ENCODE results near the gene AFAP1.

AFAP1 gene

GRCh38 chr4:7817877-7818398 lies 121.7 kb downstream of the AFAP1 start:
- no peak for DNase-seq

- DNase-seq, result no peak
Measured at GRCh38 chr4:7816771-7817170, 122.9 kb downstream of the AFAP1 start.

DNA sequence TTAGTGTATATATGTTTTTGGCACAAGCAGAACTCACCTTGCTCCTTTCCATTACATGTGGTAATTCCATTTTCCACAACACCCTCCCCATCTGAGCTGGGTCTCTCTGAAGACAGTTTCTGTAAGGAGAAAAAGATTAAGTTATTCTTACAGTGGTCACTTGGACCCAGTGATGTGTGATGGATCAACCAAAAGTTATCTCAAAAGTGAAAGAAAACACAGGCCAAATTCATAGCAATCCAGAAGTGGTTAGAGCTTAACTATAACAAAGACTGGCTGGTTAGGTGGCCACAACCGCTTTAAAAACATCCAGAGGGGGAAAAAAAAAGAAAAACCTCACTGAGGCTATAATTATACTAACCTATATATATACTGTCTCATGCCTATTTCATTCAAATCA lies 123.7 kb downstream of the AFAP1 start:
- no peak for DNase-seq

DNA sequence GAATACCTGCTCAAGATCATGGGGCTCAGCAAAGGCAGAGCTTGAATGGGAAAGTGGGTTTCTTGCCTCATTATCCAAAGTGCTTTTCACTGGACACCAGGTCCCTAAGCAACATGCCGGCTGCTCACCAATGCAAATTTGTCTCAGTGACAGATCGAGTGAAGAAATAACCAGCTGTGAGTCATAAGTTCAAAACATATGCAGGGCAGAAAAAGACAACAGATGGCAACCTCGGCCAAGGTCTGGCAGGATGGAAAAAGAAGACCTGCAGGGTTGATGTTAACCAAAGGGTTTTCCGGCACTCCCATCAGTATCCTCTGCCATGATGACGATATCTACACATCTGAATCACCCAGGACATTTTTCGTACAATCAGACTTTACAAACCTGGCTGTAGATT lies 124.1 kb downstream of the AFAP1 start:
- no peak for DNase-seq

GRCh38 chr4:7814451-7814850 lies 125.2 kb downstream of the AFAP1 start:
- DNase-seq, result no peak

DNA sequence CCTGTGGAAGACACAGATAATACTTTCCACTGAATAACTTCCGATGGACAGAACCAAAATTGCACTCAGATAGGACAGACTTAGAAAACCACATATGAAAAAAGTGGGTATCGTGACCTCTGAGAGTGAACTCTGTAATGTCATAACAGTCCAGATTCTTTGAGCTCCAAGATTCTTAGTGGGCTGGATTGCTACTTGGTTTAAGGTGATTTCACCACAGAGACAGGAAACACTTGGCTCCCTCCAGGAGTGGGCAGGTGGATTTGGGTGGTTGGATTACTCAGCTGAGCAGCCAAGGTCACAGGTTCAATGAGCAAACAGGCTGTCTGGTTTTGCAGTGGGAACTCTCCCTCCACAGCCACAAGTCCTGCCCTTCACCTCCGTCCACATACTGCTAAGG lies 126.0 kb downstream of the AFAP1 start:
- no peak for DNase-seq

DNA sequence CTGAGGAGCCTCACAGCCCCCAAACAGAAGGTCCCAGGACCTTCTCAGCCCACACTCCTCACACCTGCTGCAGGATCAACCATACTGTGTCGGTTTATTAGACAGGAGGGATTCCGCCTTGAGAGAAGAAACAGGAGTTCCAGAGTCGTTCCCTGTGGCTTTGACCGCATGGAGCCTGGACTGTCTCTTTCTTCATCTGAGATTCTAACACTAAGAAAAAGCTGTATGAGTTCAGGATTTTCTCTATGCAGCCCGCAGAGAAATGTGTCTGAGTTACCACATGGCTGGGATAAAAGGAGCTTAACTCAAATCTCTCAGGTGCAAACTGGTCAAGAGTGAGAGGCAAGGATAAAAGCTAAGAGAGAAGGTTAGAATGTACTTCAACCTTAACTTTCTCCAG lies 126.7 kb downstream of the AFAP1 start:
- no peak for DNase-seq

- no peak for DNase-seq
Measured at GRCh38 chr4:7812231-7812857, 127.3 kb downstream of the AFAP1 start.

DNA sequence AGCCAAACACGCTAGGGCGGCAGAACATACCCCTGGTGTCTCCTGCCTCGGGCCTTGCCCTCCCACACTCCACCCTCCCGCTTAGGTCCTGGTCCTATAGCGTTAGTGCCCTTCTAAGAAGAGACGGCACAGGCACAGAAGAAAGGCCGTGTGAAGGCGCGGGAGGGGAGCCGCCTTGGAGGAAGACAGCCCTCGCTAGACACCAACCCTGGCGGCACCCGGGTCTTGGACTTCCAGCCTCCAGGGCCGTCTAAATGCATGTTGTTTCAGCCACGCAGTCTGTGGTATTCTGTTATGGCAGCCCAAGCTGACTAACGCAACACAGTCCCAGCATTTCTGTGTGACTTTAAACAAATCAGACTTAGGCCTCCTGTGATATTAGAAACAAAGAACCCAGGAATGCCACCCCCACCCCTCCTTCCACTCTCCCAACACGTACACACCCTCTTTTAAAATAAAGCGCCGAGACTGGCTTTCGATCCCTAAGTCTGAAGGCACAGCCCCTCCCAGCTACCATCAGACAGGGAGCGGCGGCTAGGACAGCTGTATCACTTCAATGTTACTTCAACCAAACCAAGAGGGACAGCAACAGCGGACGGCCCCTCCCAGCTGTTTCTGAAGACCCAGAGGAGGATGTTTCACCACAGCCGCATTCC lies 128.0 kb downstream of the AFAP1 start:
- no peak for DNase-seq

GRCh38 chr4:7810783-7811535 lies 128.7 kb downstream of the AFAP1 start:
- DNase-seq, result no peak

DNA sequence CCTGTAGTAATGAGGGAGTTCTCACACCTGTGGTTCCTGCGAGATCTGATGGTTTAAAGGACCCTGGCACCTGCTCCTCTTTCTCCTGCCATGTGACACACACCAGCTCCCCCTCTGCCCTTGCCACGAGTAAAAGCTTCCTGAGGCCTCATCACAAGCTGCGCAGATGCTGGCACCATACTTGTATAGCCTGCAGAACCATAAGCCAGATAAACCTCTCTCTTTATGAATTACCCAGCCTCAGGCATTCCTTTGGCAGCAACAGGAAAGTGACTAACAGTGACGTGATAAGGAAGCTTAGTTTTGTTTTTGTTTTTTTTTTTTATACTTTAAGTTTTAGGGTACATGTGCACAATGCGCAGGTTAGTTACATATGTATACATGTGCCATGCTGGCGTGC lies 130.9 kb downstream of the AFAP1 start:
- DNase-seq, result no peak

DNA sequence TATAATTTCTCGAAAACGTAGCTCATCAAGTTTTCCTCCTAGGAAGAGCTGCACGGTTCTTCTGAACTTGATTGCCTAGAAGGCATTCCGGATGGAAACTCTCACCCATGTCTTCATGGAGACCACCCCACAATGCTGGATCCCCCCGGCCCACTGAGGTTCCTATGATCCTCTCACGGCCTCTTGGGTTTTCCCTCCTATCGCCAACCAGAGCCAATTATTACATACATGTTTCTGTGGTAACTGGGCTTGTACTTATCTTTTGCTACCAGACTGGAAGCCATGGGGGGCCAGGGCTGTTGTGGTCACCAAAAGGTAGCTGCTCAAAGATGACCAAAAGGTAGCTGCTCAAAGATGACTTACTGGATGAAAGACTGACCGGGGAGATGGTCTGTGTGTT lies 131.5 kb downstream of the AFAP1 start:
- no peak for DNase-seq

GRCh38 chr4:7807351-7807921 lies 132.2 kb downstream of the AFAP1 start:
- DNase-seq, result no peak

DNA sequence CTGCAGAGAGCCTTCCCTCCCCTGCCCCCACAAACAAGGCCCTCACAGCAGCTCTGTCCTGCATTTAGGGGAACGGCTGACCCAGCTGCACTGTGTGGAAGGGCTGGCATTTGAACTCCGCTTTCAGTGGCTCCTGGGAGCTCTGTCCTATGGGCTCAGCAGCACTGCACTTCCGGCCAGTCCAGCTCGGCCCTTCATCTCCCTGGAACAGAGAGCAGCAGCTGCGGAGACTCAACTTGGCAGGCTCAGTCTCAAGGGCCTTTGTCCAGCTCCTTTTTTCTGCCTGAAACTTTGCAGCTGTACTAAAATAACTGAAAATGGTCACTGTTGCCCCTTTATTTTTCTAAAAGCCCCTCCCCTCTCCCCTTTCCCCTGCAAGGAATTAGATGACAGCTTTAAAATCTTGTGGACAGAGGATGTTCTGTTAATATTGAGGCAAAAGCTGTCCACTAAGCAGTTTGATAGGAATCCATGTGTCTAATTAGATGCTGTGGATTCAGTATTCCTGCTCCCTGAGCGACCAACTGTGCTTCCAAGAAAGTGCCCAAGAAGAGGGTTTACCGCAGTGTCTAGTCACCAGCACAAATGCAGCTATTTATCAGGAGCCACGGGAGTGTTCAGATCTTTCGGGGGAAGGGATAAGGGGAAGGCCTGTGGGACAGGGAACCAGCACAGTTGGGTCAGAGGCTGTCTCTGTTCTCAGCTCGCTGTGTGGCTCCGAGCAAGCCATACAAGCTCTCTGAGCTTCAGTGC lies 133.1 kb downstream of the AFAP1 start:
- DNase-seq, result no peak

DNA sequence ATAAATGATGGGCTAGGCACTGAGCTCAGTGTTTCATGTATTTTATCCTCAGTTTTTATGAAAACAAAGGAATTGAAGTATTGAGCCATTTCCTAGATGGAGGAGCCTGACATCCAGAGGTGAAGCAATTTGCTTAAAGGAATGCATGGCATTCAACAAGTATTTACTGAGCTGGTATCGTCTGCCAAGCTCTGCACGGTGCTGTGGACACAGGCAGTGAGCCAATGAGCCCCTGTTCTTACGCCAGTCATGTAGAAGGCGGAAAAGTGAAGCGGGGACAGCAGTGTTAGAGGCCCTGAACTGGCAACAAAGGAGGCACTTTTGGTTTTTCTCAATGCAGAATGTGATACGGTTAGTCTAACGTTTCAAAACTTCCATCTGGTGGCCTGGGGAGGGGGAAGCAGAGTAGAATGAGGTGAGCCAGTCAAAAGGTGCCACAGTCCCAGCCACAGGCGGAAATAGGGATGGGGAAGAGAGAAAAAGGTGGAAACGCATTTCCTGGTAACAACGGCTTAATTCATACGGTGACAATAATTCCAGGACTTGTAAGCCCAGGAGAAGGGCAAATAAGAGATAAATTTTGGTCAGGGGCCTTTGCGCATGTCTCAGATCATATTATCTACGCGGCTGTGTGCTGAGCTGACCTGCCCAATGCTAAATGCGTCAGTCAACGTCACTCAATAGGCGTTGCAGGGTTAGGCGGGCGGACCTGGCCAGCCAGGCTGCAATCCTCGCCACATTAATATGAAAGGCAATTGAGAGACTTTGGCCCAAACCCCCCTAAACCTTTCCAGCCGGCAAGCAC lies 133.9 kb downstream of the AFAP1 start:
- DNase-seq, result no peak

- DNase-seq, result no peak
Measured at GRCh38 chr4:7804756-7805385, 134.8 kb downstream of the AFAP1 start.

- no peak for DNase-seq
Measured at GRCh38 chr4:7803992-7804755, 135.5 kb downstream of the AFAP1 start.

GRCh38 chr4:7803371-7803770 lies 136.3 kb downstream of the AFAP1 start:
- no peak for DNase-seq

DNA sequence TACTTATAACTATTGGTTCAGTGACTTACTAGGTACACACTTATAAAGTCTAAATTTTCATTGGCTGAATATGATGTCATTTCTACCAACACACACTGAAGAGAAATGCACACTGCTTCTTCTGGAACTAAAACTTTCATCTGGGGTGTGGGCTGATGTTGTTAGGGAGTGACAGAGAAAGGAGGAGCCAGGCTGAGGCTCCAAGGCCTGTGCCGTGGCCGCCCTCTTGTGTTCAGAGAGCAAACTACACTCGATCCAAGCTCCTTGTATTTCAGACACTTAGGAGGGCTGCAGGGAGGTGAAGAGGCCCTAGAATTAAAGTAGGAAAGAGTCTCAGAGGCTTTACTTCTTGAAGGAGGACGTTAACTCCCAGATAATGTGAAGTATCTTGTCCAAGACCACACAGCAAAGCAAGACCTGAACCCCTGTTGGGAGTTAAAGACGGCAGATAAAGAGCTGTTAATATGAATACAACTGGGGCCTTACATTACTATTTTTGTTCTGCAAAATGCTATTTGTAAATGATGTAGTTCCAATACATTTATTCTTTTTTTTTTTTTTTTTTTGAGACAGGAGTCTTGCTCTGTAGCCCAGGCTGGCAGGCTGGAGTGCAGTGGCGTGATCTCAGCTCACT lies 137.5 kb downstream of the AFAP1 start:
- no peak for DNase-seq

DNA sequence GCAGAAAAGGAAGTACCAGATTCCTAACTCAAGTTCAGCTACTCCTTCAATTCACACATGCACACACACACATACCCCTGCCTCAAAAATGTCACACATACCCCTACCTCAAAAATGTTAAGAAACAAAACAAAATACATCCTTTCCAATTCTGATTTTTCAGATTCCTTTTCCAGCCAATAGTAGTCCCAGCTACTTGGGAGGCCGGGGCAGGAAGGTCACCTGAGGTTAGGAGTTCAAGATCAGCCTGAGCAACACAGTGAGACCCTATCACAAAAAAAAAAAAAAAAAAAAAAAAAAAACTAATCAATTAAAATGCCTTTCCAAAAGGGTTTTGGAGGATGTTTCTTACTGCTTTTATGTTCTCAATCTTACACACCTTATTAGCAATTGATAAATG lies 138.0 kb downstream of the AFAP1 start:
- no peak for DNase-seq
